ENCODE measurements around the gene SEC61G.

DNA sequence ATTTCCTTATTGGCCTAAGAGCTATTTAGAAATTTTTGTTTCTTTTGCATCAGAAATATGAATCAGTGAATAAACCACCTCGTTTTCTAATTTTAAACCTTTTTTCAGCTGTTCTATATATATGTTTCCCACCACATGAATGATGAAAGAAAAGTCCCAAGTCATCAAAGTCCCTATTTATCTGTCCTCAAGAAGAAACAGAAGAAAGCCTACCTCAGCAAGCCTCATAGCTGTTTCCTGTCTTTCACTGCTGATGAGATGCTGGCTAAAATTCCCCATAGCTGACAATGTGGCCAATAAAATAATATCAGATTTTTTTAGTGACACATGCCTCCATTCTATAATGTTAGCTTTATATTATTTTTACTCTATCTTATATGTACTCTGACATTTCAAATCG lies 54.2 kb downstream of the SEC61G start:
- no peak for TF ChIP-seq CTCF (IDR thresholded peaks at IDR 0.05)
- no peak for TF ChIP-seq POLR2A (IDR thresholded peaks at IDR 0.05)
